NCI-H2107 (cell line): ENCODE results near the gene BCAS1.

Experiments used
- DNase-seq: peaks from one replicate; lab custom pipeline; 2025; lab: John Stamatoyannopoulos, UW

The BCAS1 gene

GRCh38 chr20:54047048-54047447 lies 23.3 kb downstream of the BCAS1 start:
- no peak for DNase-seq

- DNase-seq, result no peak
Measured at GRCh38 chr20:54044156-54044555, 26.2 kb downstream of the BCAS1 start.

GRCh38 chr20:54043076-54043967 lies 27.1 kb downstream of the BCAS1 start:
- DNase-seq, result no peak

GRCh38 chr20:54042021-54042420 lies 28.4 kb downstream of the BCAS1 start:
- DNase-seq, result no peak

GRCh38 chr20:54041336-54041735 lies 29.1 kb downstream of the BCAS1 start:
- DNase-seq, result no peak

GRCh38 chr20:54040531-54040930 lies 29.9 kb downstream of the BCAS1 start:
- DNase-seq, result no peak

GRCh38 chr20:54038961-54039360 lies 31.4 kb downstream of the BCAS1 start:
- no peak for DNase-seq

- no peak for DNase-seq
Measured at GRCh38 chr20:54037525-54037924, 32.9 kb downstream of the BCAS1 start.

GRCh38 chr20:54029643-54030042 lies 40.8 kb downstream of the BCAS1 start:
- DNase-seq, result no peak

GRCh38 chr20:54029176-54029575 lies 41.2 kb downstream of the BCAS1 start:
- no peak for DNase-seq

- DNase-seq, result no peak
Measured at GRCh38 chr20:54028276-54029011, 42.0 kb downstream of the BCAS1 start.

- no peak for DNase-seq
Measured at GRCh38 chr20:54027704-54028103, 42.7 kb downstream of the BCAS1 start.

- DNase-seq, result no peak
Measured at GRCh38 chr20:54026295-54027064, 43.9 kb downstream of the BCAS1 start.

- no peak for DNase-seq
Measured at GRCh38 chr20:54025251-54025771, 45.1 kb downstream of the BCAS1 start.

- no peak for DNase-seq
Measured at GRCh38 chr20:54023406-54023805, 47.0 kb downstream of the BCAS1 start.

GRCh38 chr20:54021446-54022235 lies 48.8 kb downstream of the BCAS1 start:
- no peak for DNase-seq

- DNase-seq, result no peak
Measured at GRCh38 chr20:54020868-54021267, 49.5 kb downstream of the BCAS1 start.

- no peak for DNase-seq
Measured at GRCh38 chr20:54020348-54020747, 50.0 kb downstream of the BCAS1 start.

GRCh38 chr20:54019585-54019984 lies 50.8 kb downstream of the BCAS1 start:
- DNase-seq, result no peak

- no peak for DNase-seq
Measured at GRCh38 chr20:54019127-54019526, 51.3 kb downstream of the BCAS1 start.

GRCh38 chr20:54017846-54018245 lies 52.5 kb downstream of the BCAS1 start:
- DNase-seq, result no peak
